GM18909 (cell line): ENCODE measurements around the gene RND2.
"Not testable (repeated sequence)": the region's sequence is repeated elsewhere in the genome, so short reads cannot be mapped to it uniquely, and the experiment has no call there.

Source experiments
- ATAC-seq: cut with Tn5 transposase; IDR thresholded peaks from one replicate; pipeline ENCODE4 v1.9.1; 2021; ENCODE audit warnings: mild to moderate bottlenecking; ENCODE audit not compliant: unreplicated experiment, poor library complexity

Gene RND2

GRCh38 chr17:43025766-43026537 is 921 bp downstream of the RND2 start:
- ATAC-seq = no peak

- ATAC-seq = no peak
These were observed 1.6 kb downstream of the RND2 start for GRCh38 chr17:43026595-43026994.

GRCh38 chr17:43027091-43028032 is 2.3 kb downstream of the RND2 start:
- ATAC-seq = no peak

GRCh38 chr17:43028221-43028861 is 3.3 kb downstream of the RND2 start:
- ATAC-seq = no peak

GRCh38 chr17:43030137-43030767 is 5.2 kb downstream of the RND2 start:
- ATAC-seq = no peak

GRCh38 chr17:43031666-43032065 is 6.6 kb downstream of the RND2 start:
- no peak for ATAC-seq

- ATAC-seq = no peak
These were observed 9.2 kb downstream of the RND2 start for GRCh38 chr17:43033948-43034881.

GRCh38 chr17:43034894-43035293 is 9.9 kb downstream of the RND2 start:
- no peak for ATAC-seq

- ATAC-seq = no peak
These were observed 14.6 kb downstream of the RND2 start for GRCh38 chr17:43039646-43040045.

- ATAC-seq = no peak
These were observed 15.6 kb downstream of the RND2 start for GRCh38 chr17:43040655-43041054.

- ATAC-seq = no peak
These were observed 17.1 kb downstream of the RND2 start for GRCh38 chr17:43042025-43042628.

- ATAC-seq = no peak
These were observed 18.3 kb downstream of the RND2 start for GRCh38 chr17:43043307-43043706.

GRCh38 chr17:43044024-43044423 is 19.0 kb downstream of the RND2 start:
- ATAC-seq = no peak

- no peak for ATAC-seq
These were observed 26.9 kb downstream of the RND2 start for GRCh38 chr17:43051969-43052368.

- not testable (repeated sequence) for ATAC-seq
These were observed 28.0 kb downstream of the RND2 start for GRCh38 chr17:43053008-43053407.

GRCh38 chr17:43056051-43056450 is 31.0 kb downstream of the RND2 start:
- no peak for ATAC-seq

GRCh38 chr17:43062984-43063638 is 38.1 kb downstream of the RND2 start:
- no peak for ATAC-seq

- ATAC-seq = no peak
These were observed 43.7 kb downstream of the RND2 start for GRCh38 chr17:43068570-43069367.
